ENCODE results near the gene ZNF608.

The ZNF608 gene

GRCh38 chr5:124745007-124745927, 1.2 kb downstream of the ZNF608 start:
- DNase-seq (ENCODE audit: extremely low read depth, low read depth) = no peak
- TF ChIP-seq CTCF (IDR thresholded peaks at IDR 0.05; ENCODE audit: low read depth, low read length) = no peak

GRCh38 chr5:124744170-124744971, 2.1 kb downstream of the ZNF608 start:
- no peak for DNase-seq (ENCODE audit: extremely low read depth, low read depth)
- TF ChIP-seq CTCF (IDR thresholded peaks at IDR 0.05; ENCODE audit: low read depth, low read length) = peak; percentile 3

- TF ChIP-seq CTCF (IDR thresholded peaks at IDR 0.05; ENCODE audit: low read depth, low read length) = no peak
- no peak for DNase-seq (ENCODE audit: extremely low read depth, low read depth)
Measured at GRCh38 chr5:124743602-124744169, 2.8 kb downstream of the ZNF608 start.

- TF ChIP-seq CTCF (IDR thresholded peaks at IDR 0.05; ENCODE audit: low read depth, low read length) = no peak
- DNase-seq (ENCODE audit: extremely low read depth, low read depth) = no peak
Measured at GRCh38 chr5:124742983-124743601, 3.3 kb downstream of the ZNF608 start.

- TF ChIP-seq CTCF (IDR thresholded peaks at IDR 0.05; ENCODE audit: low read depth, low read length) = no peak
- DNase-seq (ENCODE audit: extremely low read depth, low read depth) = no peak
Measured at GRCh38 chr5:124742521-124742920, 3.9 kb downstream of the ZNF608 start.

- DNase-seq (ENCODE audit: extremely low read depth, low read depth) = peak; percentile 89
Measured at GRCh38 chr5:124741711-124742496, 4.5 kb downstream of the ZNF608 start.

More at GRCh38 chr5:124741711-124742496, 4.5 kb downstream of the ZNF608 start:
- no peak for TF ChIP-seq CTCF (IDR thresholded peaks at IDR 0.05; ENCODE audit: low read depth, low read length)
